ENCODE measurements around the gene BTAF1. TPM values are rescaled to one million over a fixed set of nuclear protein-coding genes. Genes with fewer than 3 reads are reported as not detected.

The BTAF1 gene
- total RNA-seq, 3 donors from 2014 or later (not counting 1 experiment from before 2014, with no cell fraction given), result 77.3 to 88.7 (median 80.7) TPM

DNA sequence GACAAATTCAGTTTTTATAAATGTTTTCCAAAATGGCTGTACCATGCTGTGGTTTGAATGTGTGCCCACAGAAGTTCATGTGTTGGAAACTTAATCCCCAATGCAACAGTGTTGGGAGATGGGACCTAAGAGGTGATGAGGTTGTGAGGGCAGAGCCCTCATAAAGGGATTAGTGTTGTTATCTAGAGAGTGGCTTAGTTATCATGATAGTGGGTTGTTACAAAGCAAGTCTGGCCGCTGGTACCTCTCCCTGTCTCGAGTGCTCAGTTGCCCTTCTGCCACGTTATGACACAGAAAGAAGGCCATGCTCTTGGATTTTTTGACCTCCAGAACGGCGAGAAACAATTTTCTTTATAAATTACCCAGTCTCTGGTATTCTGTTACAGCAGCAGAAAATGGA lies 119.0 kb downstream of the BTAF1 start:
- Mint-ChIP-seq H3K4me3 (no peak overlapping the region), H3K36me3 (no peaks in the 10 kb centered on the region), H3K27ac (no peak overlapping the region), H3K27me3 (ENCODE audit: low read depth in 2 of 2) (no peaks in the 10 kb centered on the region), H3K4me1 (peaks cover under 1% of the 10 kb centered on the region in 2 donors), H3K9me3 (no peaks in the 10 kb centered on the region)
- TF ChIP-seq, protein P1, sequence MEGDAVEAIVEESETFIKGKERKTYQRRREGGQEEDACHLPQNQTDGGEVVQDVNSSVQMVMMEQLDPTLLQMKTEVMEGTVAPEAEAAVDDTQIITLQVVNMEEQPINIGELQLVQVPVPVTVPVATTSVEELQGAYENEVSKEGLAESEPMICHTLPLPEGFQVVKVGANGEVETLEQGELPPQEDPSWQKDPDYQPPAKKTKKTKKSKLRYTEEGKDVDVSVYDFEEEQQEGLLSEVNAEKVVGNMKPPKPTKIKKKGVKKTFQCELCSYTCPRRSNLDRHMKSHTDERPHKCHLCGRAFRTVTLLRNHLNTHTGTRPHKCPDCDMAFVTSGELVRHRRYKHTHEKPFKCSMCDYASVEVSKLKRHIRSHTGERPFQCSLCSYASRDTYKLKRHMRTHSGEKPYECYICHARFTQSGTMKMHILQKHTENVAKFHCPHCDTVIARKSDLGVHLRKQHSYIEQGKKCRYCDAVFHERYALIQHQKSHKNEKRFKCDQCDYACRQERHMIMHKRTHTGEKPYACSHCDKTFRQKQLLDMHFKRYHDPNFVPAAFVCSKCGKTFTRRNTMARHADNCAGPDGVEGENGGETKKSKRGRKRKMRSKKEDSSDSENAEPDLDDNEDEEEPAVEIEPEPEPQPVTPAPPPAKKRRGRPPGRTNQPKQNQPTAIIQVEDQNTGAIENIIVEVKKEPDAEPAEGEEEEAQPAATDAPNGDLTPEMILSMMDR (IDR thresholded peaks at IDR 0.05), result no peak
- H3K27me3 ChIP-seq (ENCODE audit: control insufficient read depth, insufficient read depth, low read length), result no peaks in the 10 kb centered on the region
- peaks cover under 1% of the 10 kb centered on the region for H3K4me1 ChIP-seq (ENCODE audit: control insufficient read depth, insufficient read depth, low read length)
- no peak overlapping the region for H3K4me3 ChIP-seq (ENCODE audit: low read length)
- no peaks in the 10 kb centered on the region for H3K9me3 ChIP-seq (ENCODE audit: control insufficient read depth, insufficient read depth, low read length)
- no peak overlapping the region for H3K27ac ChIP-seq (ENCODE audit: low read length)
- DNase-seq (no peak), ATAC-seq (no peak)
- intact Hi-C loops (cut with micrococcal nuclease), result no loop called here
- no peaks in the 10 kb centered on the region for H3K36me3 ChIP-seq (ENCODE audit: control insufficient read depth, insufficient read depth, low read length)
- WGBS (ENCODE audit: insufficient coverage), result 94% methylated on average over 5 of the region's 5 CpGs

DNA sequence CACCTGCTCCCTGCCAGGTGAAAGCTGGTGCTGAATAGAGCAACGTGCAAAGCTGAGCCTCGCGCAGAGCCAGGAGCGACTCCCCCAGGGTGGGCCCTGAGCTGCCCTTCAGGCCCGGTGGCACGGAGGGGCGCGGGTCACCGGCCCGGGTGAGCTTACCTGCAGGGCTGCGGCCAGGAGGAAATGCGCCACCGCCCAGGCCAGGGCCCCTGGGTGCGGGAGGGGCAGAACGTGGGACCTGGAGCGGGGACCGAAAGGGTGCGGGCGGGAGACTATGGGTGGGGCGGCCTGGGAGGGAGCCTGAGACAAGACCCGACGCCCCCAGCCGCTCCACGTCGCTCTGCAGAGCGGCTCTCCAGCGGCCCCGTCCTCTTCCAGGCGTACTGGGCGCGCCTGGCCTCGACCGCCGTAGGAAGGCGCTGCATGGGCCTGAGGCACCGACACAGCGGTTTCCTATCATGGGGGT lies 122.1 kb downstream of the BTAF1 start:
- 78% methylated on average over 37 of the region's 37 CpGs for WGBS (ENCODE audit: insufficient coverage)
- no peaks in the 10 kb centered on the region for H3K9me3 Mint-ChIP-seq

DNA sequence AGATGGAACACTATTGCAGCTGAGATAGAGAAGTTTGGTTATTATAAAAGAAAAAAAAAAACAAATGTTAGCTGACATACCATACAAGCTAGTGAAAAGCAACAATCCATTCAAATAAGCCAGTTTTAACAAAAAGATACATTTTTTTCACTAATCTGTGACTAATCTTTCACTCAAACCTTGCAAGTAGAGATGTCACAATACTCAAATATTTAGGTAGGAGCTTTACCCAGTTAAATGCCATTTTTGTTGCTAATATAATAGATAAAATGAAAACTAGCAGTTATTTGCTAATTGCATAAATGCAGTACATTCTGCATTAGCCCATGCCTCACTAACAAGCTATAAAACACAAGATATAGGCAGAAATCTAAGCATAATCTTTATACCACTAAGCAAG lies 123.6 kb downstream of the BTAF1 start:
- ATAC-seq, result no peak
- H3K4me1 ChIP-seq (ENCODE audit: control insufficient read depth, insufficient read depth, low read length), result peaks cover 7% of the 10 kb centered on the region
- no peak overlapping the region for H3K4me3 ChIP-seq (ENCODE audit: low read length)
- H3K9me3 ChIP-seq (ENCODE audit: control insufficient read depth, insufficient read depth, low read length), result no peaks in the 10 kb centered on the region
- H3K27me3 Mint-ChIP-seq (ENCODE audit: low read depth in 2 of 2), result no peaks in the 10 kb centered on the region
- H3K9me3 Mint-ChIP-seq, result no peaks in the 10 kb centered on the region
- no peaks in the 10 kb centered on the region for H3K36me3 Mint-ChIP-seq
- no peak for DNase-seq
- no peaks in the 10 kb centered on the region for H3K36me3 ChIP-seq (ENCODE audit: control insufficient read depth, insufficient read depth, low read length)
- peaks cover 11% of the 10 kb centered on the region in 2 donors for H3K4me1 Mint-ChIP-seq
- H3K27me3 ChIP-seq (ENCODE audit: control insufficient read depth, insufficient read depth, low read length), result no peaks in the 10 kb centered on the region
- intact Hi-C loops (cut with micrococcal nuclease), result no loop called here
- no peak overlapping the region for H3K4me3 Mint-ChIP-seq
- no peak overlapping the region for H3K27ac Mint-ChIP-seq
- no peak overlapping the region for H3K27ac ChIP-seq (ENCODE audit: low read length)
- TF ChIP-seq, protein P1 (IDR thresholded peaks at IDR 0.05), result no peak

More for the DNA sequence above, 122.1 kb downstream of the BTAF1 start:
- no peaks in the 10 kb centered on the region for H3K36me3 Mint-ChIP-seq
- intact Hi-C loops (cut with micrococcal nuclease), result no loop called here
- Histone ChIP-seq H3K27me3 (ENCODE audit: control insufficient read depth, insufficient read depth, low read length) (no peaks in the 10 kb centered on the region), H3K4me1 (ENCODE audit: control insufficient read depth, insufficient read depth, low read length) (peaks cover 7% of the 10 kb centered on the region), H3K36me3 (ENCODE audit: control insufficient read depth, insufficient read depth, low read length) (no peaks in the 10 kb centered on the region), H3K27ac (ENCODE audit: low read length) (no peak overlapping the region), H3K9me3 (ENCODE audit: control insufficient read depth, insufficient read depth, low read length) (no peaks in the 10 kb centered on the region), H3K4me3 (ENCODE audit: low read length) (no peak overlapping the region)
- TF ChIP-seq, protein P1 (IDR thresholded peaks at IDR 0.05), result no peak
- ATAC-seq (no peak), DNase-seq (no peak)
- no peak overlapping the region for H3K4me3 Mint-ChIP-seq
- no peaks in the 10 kb centered on the region for H3K27me3 Mint-ChIP-seq (ENCODE audit: low read depth in 2 of 2)
- H3K4me1 Mint-ChIP-seq, result peaks cover 11% of the 10 kb centered on the region in 2 donors
- no peak overlapping the region for H3K27ac Mint-ChIP-seq

DNA sequence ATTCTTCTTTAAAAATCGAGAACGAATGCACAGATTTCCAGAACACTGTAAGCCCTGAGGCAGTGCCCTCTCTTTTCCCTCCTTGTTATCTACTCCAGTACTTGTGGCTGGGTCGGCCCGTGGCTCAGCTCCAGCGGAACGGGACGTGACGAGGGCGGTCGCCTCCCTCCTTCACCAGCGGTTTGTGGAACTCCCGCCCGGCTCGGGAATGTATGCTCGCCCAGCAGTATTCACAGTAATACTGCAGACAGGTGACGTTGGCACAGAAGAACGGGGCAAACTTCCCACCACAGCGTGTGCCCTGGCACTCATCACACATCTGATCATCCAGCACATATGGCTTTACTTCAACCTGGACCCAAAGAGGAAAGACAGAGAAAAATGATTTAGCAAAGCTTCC lies 128.5 kb downstream of the BTAF1 start:
- WGBS (ENCODE audit: insufficient coverage), result 95% methylated on average over 18 of the region's 18 CpGs
- ATAC-seq (no peak), DNase-seq (no peak)
- Mint-ChIP-seq H3K4me1 (peaks cover 11 to 17% of the 10 kb centered on the region in 2 donors), H3K27me3 (ENCODE audit: low read depth in 2 of 2) (no peaks in the 10 kb centered on the region), H3K9me3 (no peaks in the 10 kb centered on the region), H3K27ac (no peak overlapping the region), H3K36me3 (no peaks in the 10 kb centered on the region), H3K4me3 (no peak overlapping the region)
- intact Hi-C loops (cut with micrococcal nuclease), result no loop called here
- Histone ChIP-seq H3K36me3 (ENCODE audit: control insufficient read depth, insufficient read depth, low read length) (no peaks in the 10 kb centered on the region), H3K27me3 (ENCODE audit: control insufficient read depth, insufficient read depth, low read length) (no peaks in the 10 kb centered on the region), H3K4me1 (ENCODE audit: control insufficient read depth, insufficient read depth, low read length) (peaks cover 7% of the 10 kb centered on the region), H3K9me3 (ENCODE audit: control insufficient read depth, insufficient read depth, low read length) (no peaks in the 10 kb centered on the region), H3K4me3 (ENCODE audit: low read length) (no peak overlapping the region), H3K27ac (ENCODE audit: low read length) (no peak overlapping the region)
- TF ChIP-seq, protein P1 (IDR thresholded peaks at IDR 0.05), result no peak

Data from natural killer cell (primary cell).